Upper lobe of left lung (tissue), 6 donors: ENCODE results near the gene DNAH17. TPM values are rescaled to one million over a fixed set of nuclear protein-coding genes. Genes with fewer than 3 reads are reported as not detected.
A peak's percentile ranks its signal among the peaks of the same experiment; 100 is the strongest.

Experiments
- ATAC-seq, 2 donors: fragments of 200-7000 bp; cut with Tn5 transposase; one replicate each; pipeline ENCODE4 v1.9.1; 2022; ENCODE audit warnings: mild to moderate bottlenecking in 2 of 2, moderate library complexity in 2 of 2; ENCODE audit not compliant: low FRiP score in 2 of 2
- DNase-seq, 2 donors: peaks; one replicate each; pipeline ENCODE4 v3.0.0-alpha.2; 2019 to 2020
- H3K27ac ChIP-seq, 4 donors: fragments of 200-600 bp; sonication (generic); one replicate each; pipeline ENCODE4 v1.5.1; 2016 to 2019
- H3K27me3 ChIP-seq, 4 donors: fragments of 200-600 bp; sonication (generic); one replicate each; pipeline ENCODE4 v1.5.1; 2017 to 2019
- H3K36me3 ChIP-seq, 4 donors: fragments of 200-600 bp; sonication (generic); one replicate each; pipeline ENCODE4 v1.5.1; 2016 to 2019
- H3K4me1 ChIP-seq, 4 donors: fragments of 200-600 bp; sonication (generic); one replicate each; pipeline ENCODE4 v1.5.1; 2018 to 2019
- H3K4me3 ChIP-seq, 4 donors: fragments of 200-600 bp; sonication (generic); one replicate each; pipeline ENCODE4 v1.5.1; 2017 to 2019; ENCODE audit warnings: mild to moderate bottlenecking in 2 of 4, moderate library complexity in 1 of 4
- H3K9me3 ChIP-seq, 4 donors: fragments of 200-600 bp; sonication (generic); one replicate each; pipeline ENCODE4 v1.5.1; 2018 to 2019
- CTCF ChIP-seq, 6 experiments: fragments of 450-650 bp in 4 of 6; fragments of 200-600 bp in 2 of 6; sonication (generic) in 2 of 6; IDR thresholded peaks; one replicate each; pipeline ENCODE4 v1.5.1; 2016 to 2019; ENCODE audit warnings: antibody characterized with exemption in 6 of 6
- EP300 ChIP-seq, 4 donors: sonication (generic); formaldehyde crosslinking; IDR thresholded peaks; one replicate each; pipeline ENCODE4 v1.5.1; 2017; ENCODE audit warnings: antibody characterized with exemption in 4 of 4, control low read depth in 2 of 4
- POLR2A ChIP-seq, 4 donors: fragments of 450-650 bp; IDR thresholded peaks; one replicate each; pipeline ENCODE4 v1.5.1; 2016 to 2017; ENCODE audit warnings: antibody characterized with exemption in 4 of 4, mild to moderate bottlenecking in 2 of 4
- POLR2AphosphoS5 ChIP-seq, 2 donors: sonication (generic); formaldehyde crosslinking; IDR thresholded peaks; one replicate each; pipeline ENCODE4 v1.5.1; 2017; ENCODE audit warnings: antibody characterized with exemption in 2 of 2
- WGBS, 2 donors: methylation state at CpG; one replicate each; pipeline ENCODE4 v1.1.5; 2017 to 2018; 5-methylcytosine and 5-hydroxymethylcytosine counted together
- total RNA-seq, 6 donors: library from RNA; depleted of rRNA in 4 of 6; stranded (reverse); fragments of >200 nt in 4 of 6; gene quantifications; one replicate each; pipeline versions ENCODE4 v1.1.0 to v1.2.1, GENCODE V29; 2016 to 2021
- donor health status: DM: no; HTN: no; CAD: no; lungs with moderate emphysema.
- donor health status: DM: no; HTN: yes; CAD: no; lungs with severe emphysema.

The DNAH17 gene
- total RNA-seq, 6 donors from 2014 or later, result 2.0 to 21.0 (median 3.7) TPM

DNA sequence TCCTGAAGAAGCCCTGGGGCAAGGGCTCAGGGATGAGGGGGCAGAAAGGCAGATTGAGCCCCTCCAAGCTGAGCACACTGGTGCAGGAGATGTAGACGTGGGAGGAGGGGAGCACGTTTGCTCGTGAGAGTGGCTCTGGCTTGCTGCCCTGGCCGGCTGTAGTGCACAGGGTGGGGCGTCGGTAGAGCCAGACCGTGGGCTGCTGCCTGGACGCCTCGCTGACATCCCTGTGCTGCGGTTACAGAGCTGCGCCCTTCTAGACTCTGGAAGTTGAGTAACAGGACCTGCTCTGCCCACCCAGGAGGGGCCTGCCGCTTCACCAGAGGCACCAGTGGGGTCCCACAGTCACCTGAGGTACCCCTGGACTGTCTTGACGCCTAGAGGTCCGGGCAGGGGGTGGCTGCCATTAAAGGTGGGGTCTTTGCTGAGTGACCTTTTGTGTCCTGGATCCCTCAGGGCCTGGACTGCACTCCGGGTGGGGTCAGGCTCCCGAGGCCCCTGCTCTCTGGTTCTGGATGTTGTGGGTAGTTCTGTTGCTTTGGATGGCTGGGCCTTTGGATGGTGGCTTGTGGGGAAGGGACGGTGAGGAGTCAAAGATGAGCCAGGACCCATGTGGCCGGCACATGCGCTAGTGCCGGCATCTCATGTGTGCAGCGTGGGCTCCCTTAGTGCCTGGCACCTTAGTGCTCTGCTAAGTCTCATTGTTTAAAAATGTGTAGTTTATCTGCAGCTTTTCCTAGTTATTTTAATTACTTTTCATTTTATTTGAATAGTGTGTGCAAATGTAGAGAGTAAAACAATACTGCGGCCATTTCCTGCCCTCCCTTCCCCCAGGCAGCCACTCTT is 157.0 kb downstream of the DNAH17 start:
- H3K9me3 ChIP-seq, result no peaks in the 10 kb centered on the region
- H3K36me3 ChIP-seq, result peaks cover 10 to 56% (median 42%) of the 10 kb centered on the region in 4 donors
- DNase-seq (peak in 1 of 2 donors; percentile 59), ATAC-seq (peak in 1 of 2 donors; percentile 38)
- H3K27ac ChIP-seq, result peak overlapping the region; percentile 93 to 97 (median 94)
- peak overlapping the region in 1 of 4 donors; percentile 5 for H3K4me3 ChIP-seq
- H3K4me1 ChIP-seq, result peaks cover 74 to 90% (median 87%) of the 10 kb centered on the region in 4 donors
- no peaks in the 10 kb centered on the region for H3K27me3 ChIP-seq
- 56 to 72% methylated on average over 8 to 21 of the region's 22 CpGs for WGBS, 2 donors
- TF ChIP-seq EP300 (IDR thresholded peaks at IDR 0.05) (no peak), POLR2A (IDR thresholded peaks at IDR 0.05) (no peak), CTCF (IDR thresholded peaks at IDR 0.05) (no peak), POLR2AphosphoS5 (IDR thresholded peaks at IDR 0.05) (peak in 1 of 2 donors; percentile 20)

GRCh38 chr17:78418326-78419026 is 158.7 kb downstream of the DNAH17 start:
- H3K27ac ChIP-seq, result peak overlapping the region; percentile 93 to 97 (median 94)
- peak overlapping the region in 1 of 4 donors; percentile 35 for H3K4me3 ChIP-seq
- H3K9me3 ChIP-seq, result no peaks in the 10 kb centered on the region
- no peak for ATAC-seq
- no peak for TF ChIP-seq POLR2AphosphoS5 (IDR thresholded peaks at IDR 0.05)
- TF ChIP-seq EP300 (IDR thresholded peaks at IDR 0.05), result no peak
- TF ChIP-seq CTCF (IDR thresholded peaks at IDR 0.05), result no peak
- no peak for TF ChIP-seq POLR2A (IDR thresholded peaks at IDR 0.05)
- 54 to 55% methylated on average over 12 of the region's 12 CpGs for WGBS, 2 donors
- no peak for DNase-seq
- H3K27me3 ChIP-seq, result no peaks in the 10 kb centered on the region
- H3K4me1 ChIP-seq, result peaks cover 84 to 92% (median 91%) of the 10 kb centered on the region in 4 donors
- H3K36me3 ChIP-seq, result peaks cover 0 to 45% (median 27%) of the 10 kb centered on the region in 4 donors

GRCh38 chr17:78417531-78417909 is 159.7 kb downstream of the DNAH17 start:
- TF ChIP-seq EP300 (IDR thresholded peaks at IDR 0.05) (no peak), POLR2A (IDR thresholded peaks at IDR 0.05) (no peak), CTCF (IDR thresholded peaks at IDR 0.05) (no peak), POLR2AphosphoS5 (IDR thresholded peaks at IDR 0.05) (no peak)
- ATAC-seq, result no peak
- Histone ChIP-seq H3K4me3 (peak overlapping the region in 2 of 4 donors; percentile 19 to 35), H3K36me3 (peaks cover 0 to 36% (median 23%) of the 10 kb centered on the region in 4 donors), H3K27me3 (no peaks in the 10 kb centered on the region), H3K27ac (peak overlapping the region; percentile 93 to 97 (median 94)), H3K4me1 (peaks cover 90 to 100% (median 97%) of the 10 kb centered on the region in 4 donors), H3K9me3 (no peaks in the 10 kb centered on the region)
- 83 to 90% methylated on average over 9 to 13 of the region's 13 CpGs for WGBS, 2 donors
- no peak for DNase-seq

DNA sequence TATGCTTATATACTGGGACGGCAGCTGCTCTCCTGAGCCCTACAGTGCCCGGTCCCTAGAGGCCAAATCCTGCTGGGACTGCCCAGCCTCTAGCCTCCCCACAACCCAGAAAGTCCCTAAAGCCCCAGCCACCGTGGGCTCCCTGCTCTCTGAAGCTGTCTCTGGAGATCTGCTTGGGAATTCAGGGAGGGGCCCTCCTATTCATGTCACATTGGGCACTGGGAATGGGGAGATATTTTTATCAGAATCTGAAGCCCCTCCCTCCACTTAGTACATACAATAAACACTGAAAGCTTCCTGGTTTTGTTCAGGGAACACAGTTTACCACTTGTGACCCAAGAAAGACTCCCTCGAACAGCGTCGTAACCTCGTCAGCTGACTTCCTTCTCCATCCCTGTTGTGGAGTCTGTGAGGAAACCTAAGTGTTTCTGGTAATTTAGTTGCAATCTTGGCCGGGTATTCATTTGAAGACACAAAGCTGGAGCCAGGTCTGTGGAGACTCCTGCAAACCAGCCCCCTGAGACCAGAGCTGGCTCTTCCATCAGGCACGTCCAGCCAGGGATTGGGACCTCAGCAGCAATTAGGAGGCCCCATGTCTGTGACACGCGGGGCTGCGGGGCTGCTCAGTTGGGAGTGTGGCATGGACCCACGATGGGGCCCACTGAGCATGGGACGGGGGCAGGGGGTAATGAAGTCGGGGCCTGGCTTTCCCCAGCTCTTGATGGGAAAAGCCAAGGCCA is 160.2 kb downstream of the DNAH17 start:
- Histone ChIP-seq H3K36me3 (peaks cover 0 to 33% (median 21%) of the 10 kb centered on the region in 4 donors), H3K4me3 (peak overlapping the region in 2 of 4 donors; percentile 19 to 35), H3K27me3 (no peaks in the 10 kb centered on the region), H3K9me3 (no peaks in the 10 kb centered on the region), H3K4me1 (peaks cover 93 to 100% (median 98%) of the 10 kb centered on the region in 4 donors), H3K27ac (peak overlapping the region; percentile 93 to 97 (median 94))
- TF ChIP-seq POLR2AphosphoS5 (IDR thresholded peaks at IDR 0.05), result peak; percentile 92 to 99
- peak in 1 of 6 experiments; percentile 23 for TF ChIP-seq CTCF (IDR thresholded peaks at IDR 0.05)
- peak; percentile 98 to 99 (median 98) for TF ChIP-seq EP300 (IDR thresholded peaks at IDR 0.05)
- peak in 2 of 4 donors; percentile 31 to 83 for TF ChIP-seq POLR2A (IDR thresholded peaks at IDR 0.05)
- 28 to 30% methylated on average over 9 to 15 of the region's 15 CpGs for WGBS, 2 donors
- ATAC-seq (peak; percentile 63 to 73), DNase-seq (peak in 1 of 2 donors; percentile 83)
